Liver (tissue), 9 donors: ENCODE results near the gene ROR1. TPM values are rescaled to one million over a fixed set of nuclear protein-coding genes. Genes with fewer than 3 reads are reported as not detected.

Experiments used
- DNase-seq: peaks from one replicate; pipeline ENCODE4 v3.0.0-alpha.2; 2017; ENCODE audit warnings: low spot score
- H3K27ac ChIP-seq, 2 donors: one replicate each; pipeline ENCODE4 v1.7.0; 2013; ENCODE audit warnings: inconsistent platforms in 2 of 2, low read length in 2 of 2, control low read depth in 1 of 2, low read depth in 1 of 2, mild to moderate bottlenecking in 1 of 2
- H3K27me3 ChIP-seq, 4 donors: one replicate each; pipeline versions ENCODE4 v1.6.1 to v1.7.0; 2013; ENCODE audit warnings: low read length in 3 of 4, inconsistent platforms in 1 of 4, mild to moderate bottlenecking in 1 of 4, moderate library complexity in 1 of 4; ENCODE audit not compliant: control insufficient read depth in 4 of 4, insufficient read depth in 4 of 4
- H3K36me3 ChIP-seq, 4 donors: one replicate each; pipeline versions ENCODE4 v1.6.1 to v1.7.0; 2013; ENCODE audit warnings: low read length in 3 of 4, mild to moderate bottlenecking in 3 of 4, low read depth in 1 of 4, moderate library complexity in 1 of 4; ENCODE audit not compliant: control insufficient read depth in 4 of 4, insufficient read depth in 3 of 4
- H3K4me1 ChIP-seq, 4 donors: one replicate each; pipeline versions ENCODE4 v1.6.1 to v1.7.0; 2013; ENCODE audit warnings: low read length in 3 of 4, mild to moderate bottlenecking in 3 of 4, moderate library complexity in 1 of 4; ENCODE audit not compliant: control insufficient read depth in 4 of 4, insufficient read depth in 4 of 4
- H3K4me3 ChIP-seq, 3 donors: one replicate each; pipeline versions ENCODE4 v1.6.1 to v1.7.0; 2013; ENCODE audit warnings: low read length in 3 of 3, control low read depth in 1 of 3, low read depth in 1 of 3, mild to moderate bottlenecking in 1 of 3
- H3K9ac ChIP-seq, 2 donors: one replicate each; pipeline ENCODE4 v1.7.0; 2013; ENCODE audit warnings: low read length in 2 of 2, mild to moderate bottlenecking in 2 of 2, moderate library complexity in 2 of 2, control low read depth in 1 of 2, low read depth in 1 of 2
- H3K9me3 ChIP-seq, 4 donors: one replicate each; pipeline versions ENCODE4 v1.6.1 to v1.7.0; 2013; ENCODE audit warnings: low read length in 3 of 4; ENCODE audit not compliant: control insufficient read depth in 4 of 4
- ATF3 ChIP-seq: IDR thresholded peaks from 2 replicates; pipeline ENCODE4 v1.6.1; 2016; ENCODE audit warnings: antibody characterized with exemption
- EGR1 ChIP-seq, 2 donors: IDR thresholded peaks; 2 replicates each; pipeline ENCODE4 v1.6.1; 2016 to 2018; ENCODE audit warnings: antibody characterized with exemption in 2 of 2, low read depth in 2 of 2
- FOXA1 ChIP-seq: IDR thresholded peaks from 2 replicates; pipeline ENCODE4 v1.6.1; 2016; ENCODE audit warnings: antibody characterized with exemption
- FOXA2 ChIP-seq: IDR thresholded peaks from 2 replicates; pipeline ENCODE4 v1.6.1; 2016; ENCODE audit warnings: antibody characterized with exemption
- GABPA ChIP-seq, 2 donors: IDR thresholded peaks in 1 of 2; conservative IDR thresholded peaks in 1 of 2; 2 replicates each; pipeline ENCODE4 v1.6.1; 2016; ENCODE audit warnings: antibody characterized with exemption in 2 of 2, mild to moderate bottlenecking in 1 of 2, moderate library complexity in 1 of 2
- HNF4A ChIP-seq, 2 donors: conservative IDR thresholded peaks; 2 replicates each; pipeline ENCODE4 v1.6.1; 2016; ENCODE audit warnings: antibody characterized with exemption in 2 of 2, mild to moderate bottlenecking in 2 of 2
- HNF4G ChIP-seq: IDR thresholded peaks from 2 replicates; pipeline ENCODE4 v1.6.1; 2016; ENCODE audit warnings: antibody characterized with exemption
- MAX ChIP-seq: IDR thresholded peaks from 2 replicates; pipeline ENCODE4 v1.6.1; 2016; ENCODE audit warnings: antibody characterized with exemption
- NR2F2 ChIP-seq: IDR thresholded peaks from 2 replicates; pipeline ENCODE4 v1.6.1; 2016; ENCODE audit warnings: antibody characterized with exemption
- RAD21 ChIP-seq, 2 donors: IDR thresholded peaks; 2 replicates each; pipeline ENCODE4 v1.6.1; 2016; ENCODE audit warnings: antibody characterized with exemption in 2 of 2, mild to moderate bottlenecking in 2 of 2
- RXRA ChIP-seq, 2 donors: IDR thresholded peaks; 2 replicates each; pipeline ENCODE4 v1.6.1; 2017 to 2018; ENCODE audit warnings: antibody characterized with exemption in 2 of 2, mild to moderate bottlenecking in 1 of 2
- SP1 ChIP-seq: IDR thresholded peaks from 2 replicates; pipeline ENCODE4 v1.6.1; 2018; ENCODE audit warnings: antibody characterized with exemption, mild to moderate bottlenecking
- TAF1 ChIP-seq: conservative IDR thresholded peaks from 2 replicates; pipeline ENCODE4 v1.6.1; 2016; ENCODE audit warnings: antibody characterized with exemption, mild to moderate bottlenecking
- YY1 ChIP-seq: IDR thresholded peaks from 2 replicates; pipeline ENCODE4 v1.6.1; 2016; ENCODE audit warnings: antibody characterized with exemption, mild to moderate bottlenecking
- WGBS: extraction: QIAGEN DNeasy Blood & Tissue Kit; methylation state at CpG from one replicate; pipeline ENCODE4 v1.1.7; 2013; 5-methylcytosine and 5-hydroxymethylcytosine counted together
- polyA plus RNA-seq, 2 donors: library from polyadenylated mRNA; stranded (reverse) in 1 of 2; unstranded in 1 of 2; fragments of 200-250 nt in 1 of 2; fragments of >200 nt in 1 of 2; fragmentation: Nextera tagmentation in 1 of 2; extraction: Ambion mirVana in 1 of 2; gene quantifications; one replicate each; pipeline versions ENCODE4 v1.2.1 to v1.2.3, GENCODE V29; 2013 to 2015
- total RNA-seq, 2 donors: library from RNA; depleted of rRNA; stranded (reverse); fragments of >200 nt; gene quantifications; one replicate each; pipeline ENCODE4 v1.2.3, GENCODE V29; 2014
- TF ChIP-seq, protein P1 (sequence below): IDR thresholded peaks from 2 replicates; pipeline ENCODE4 v1.6.1; 2016; ENCODE audit warnings: antibody characterized with exemption
- TF ChIP-seq, protein P2 (sequence below): fragments of 150-350 bp; IDR thresholded peaks from 2 replicates; pipeline ENCODE4 v1.5.1; 2017; ENCODE audit warnings: improper control_type of control experiment, low read depth, low read length; ENCODE audit not compliant: missing input control
- donor health status: healthy.
- donor health status: healthy.
- donor health status: healthy.
- donor health status: healthy.
- donor health status: healthy.

The ROR1 gene
- total and polyA plus RNA-seq, 4 donors = 0.15 to 0.98 (median 0.37) TPM

DNA sequence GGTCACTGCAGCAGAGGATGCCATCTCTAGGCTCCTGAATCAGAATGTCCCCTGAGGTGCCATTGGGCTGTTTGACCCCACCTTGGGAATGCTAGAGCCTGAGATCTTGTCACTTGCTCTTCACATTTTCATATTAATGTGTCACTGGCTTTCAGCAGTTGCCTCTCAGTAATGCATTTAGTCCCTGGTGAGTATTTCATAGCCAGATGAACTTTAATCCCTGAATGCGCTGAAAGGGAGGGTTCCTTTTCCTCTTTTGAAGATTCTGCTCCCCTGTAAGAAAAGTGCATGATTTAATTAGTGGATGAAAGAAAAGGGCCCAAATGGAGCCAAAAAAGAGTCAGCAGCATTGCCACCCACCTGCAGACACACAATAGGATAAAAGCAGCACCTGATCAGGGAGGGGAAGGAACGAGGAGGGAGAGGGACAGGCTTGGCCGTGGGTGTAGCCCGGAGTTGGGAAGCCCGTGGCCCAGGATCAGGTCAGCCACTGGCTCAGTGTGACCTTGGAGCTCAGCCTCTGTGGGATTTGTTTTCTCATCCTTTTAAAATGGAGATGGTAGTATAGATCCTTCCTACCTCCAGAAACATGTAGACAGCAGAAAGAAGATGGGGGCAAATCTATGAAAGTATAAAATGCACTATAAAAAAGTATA lies 31.1 kb downstream of the ROR1 start:
- no peak overlapping the region for H3K4me3 ChIP-seq
- peaks cover 0 to 4% (median 0%) of the 10 kb centered on the region in 4 donors for H3K9me3 ChIP-seq
- WGBS = 57% methylated on average over 5 of the region's 5 CpGs
- no peak for TF ChIP-seq RAD21 (IDR thresholded peaks at IDR 0.05)
- TF ChIP-seq NR2F2 = no peak
- no peak for TF ChIP-seq YY1
- TF ChIP-seq, protein P1, sequence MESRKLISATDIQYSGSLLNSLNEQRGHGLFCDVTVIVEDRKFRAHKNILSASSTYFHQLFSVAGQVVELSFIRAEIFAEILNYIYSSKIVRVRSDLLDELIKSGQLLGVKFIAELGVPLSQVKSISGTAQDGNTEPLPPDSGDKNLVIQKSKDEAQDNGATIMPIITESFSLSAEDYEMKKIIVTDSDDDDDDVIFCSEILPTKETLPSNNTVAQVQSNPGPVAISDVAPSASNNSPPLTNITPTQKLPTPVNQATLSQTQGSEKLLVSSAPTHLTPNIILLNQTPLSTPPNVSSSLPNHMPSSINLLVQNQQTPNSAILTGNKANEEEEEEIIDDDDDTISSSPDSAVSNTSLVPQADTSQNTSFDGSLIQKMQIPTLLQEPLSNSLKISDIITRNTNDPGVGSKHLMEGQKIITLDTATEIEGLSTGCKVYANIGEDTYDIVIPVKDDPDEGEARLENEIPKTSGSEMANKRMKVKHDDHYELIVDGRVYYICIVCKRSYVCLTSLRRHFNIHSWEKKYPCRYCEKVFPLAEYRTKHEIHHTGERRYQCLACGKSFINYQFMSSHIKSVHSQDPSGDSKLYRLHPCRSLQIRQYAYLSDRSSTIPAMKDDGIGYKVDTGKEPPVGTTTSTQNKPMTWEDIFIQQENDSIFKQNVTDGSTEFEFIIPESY = no peak
- TF ChIP-seq FOXA2 = no peak
- TF ChIP-seq GABPA (IDR thresholded peaks at IDR 0.05 in 1 of 2, conservative IDR thresholded peaks at IDR 0.05 in 1 of 2) = no peak
- no peak for TF ChIP-seq FOXA1
- no peak for TF ChIP-seq MAX
- H3K9ac ChIP-seq = no peak overlapping the region
- H3K27ac ChIP-seq = no peak overlapping the region
- no peaks in the 10 kb centered on the region for H3K4me1 ChIP-seq
- no peak for DNase-seq
- no peaks in the 10 kb centered on the region for H3K27me3 ChIP-seq
- H3K36me3 ChIP-seq = no peaks in the 10 kb centered on the region

GRCh38 chr1:63807046-63807445 lies 33.2 kb downstream of the ROR1 start:
- H3K9ac ChIP-seq = no peak overlapping the region
- no peaks in the 10 kb centered on the region for H3K36me3 ChIP-seq
- H3K27ac ChIP-seq = no peak overlapping the region
- H3K27me3 ChIP-seq = no peaks in the 10 kb centered on the region
- no peak for DNase-seq
- H3K9me3 ChIP-seq = peaks cover 0 to 4% (median 0%) of the 10 kb centered on the region in 4 donors
- no peak overlapping the region for H3K4me3 ChIP-seq
- 92% methylated on average over 1 of the region's 1 CpG for WGBS
- TF ChIP-seq HNF4A (conservative IDR thresholded peaks at IDR 0.05) (no peak), MAX (no peak), HNF4G (no peak), TAF1 (no peak), SP1 (no peak), EGR1 (IDR thresholded peaks at IDR 0.05; ENCODE audit: low read depth in 2 of 2) (no peak), ATF3 (no peak), GABPA (IDR thresholded peaks at IDR 0.05 in 1 of 2, conservative IDR thresholded peaks at IDR 0.05 in 1 of 2) (no peak), RAD21 (IDR thresholded peaks at IDR 0.05) (no peak), RXRA (IDR thresholded peaks at IDR 0.05) (no peak)
- TF ChIP-seq, protein P2, sequence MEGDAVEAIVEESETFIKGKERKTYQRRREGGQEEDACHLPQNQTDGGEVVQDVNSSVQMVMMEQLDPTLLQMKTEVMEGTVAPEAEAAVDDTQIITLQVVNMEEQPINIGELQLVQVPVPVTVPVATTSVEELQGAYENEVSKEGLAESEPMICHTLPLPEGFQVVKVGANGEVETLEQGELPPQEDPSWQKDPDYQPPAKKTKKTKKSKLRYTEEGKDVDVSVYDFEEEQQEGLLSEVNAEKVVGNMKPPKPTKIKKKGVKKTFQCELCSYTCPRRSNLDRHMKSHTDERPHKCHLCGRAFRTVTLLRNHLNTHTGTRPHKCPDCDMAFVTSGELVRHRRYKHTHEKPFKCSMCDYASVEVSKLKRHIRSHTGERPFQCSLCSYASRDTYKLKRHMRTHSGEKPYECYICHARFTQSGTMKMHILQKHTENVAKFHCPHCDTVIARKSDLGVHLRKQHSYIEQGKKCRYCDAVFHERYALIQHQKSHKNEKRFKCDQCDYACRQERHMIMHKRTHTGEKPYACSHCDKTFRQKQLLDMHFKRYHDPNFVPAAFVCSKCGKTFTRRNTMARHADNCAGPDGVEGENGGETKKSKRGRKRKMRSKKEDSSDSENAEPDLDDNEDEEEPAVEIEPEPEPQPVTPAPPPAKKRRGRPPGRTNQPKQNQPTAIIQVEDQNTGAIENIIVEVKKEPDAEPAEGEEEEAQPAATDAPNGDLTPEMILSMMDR = no peak
- H3K4me1 ChIP-seq = no peaks in the 10 kb centered on the region
